ENCODE data around the gene CCNT2. TPM values are rescaled to one million over a fixed set of nuclear protein-coding genes. Genes with fewer than 3 reads are reported as not detected.

The CCNT2 gene
- total RNA-seq, 1 experiment from 2014 or later, result 18.9 TPM

GRCh38 chr2:134936691-134937090 is 18.1 kb downstream of the CCNT2 start:
- no TSS peak for BruUV-seq (replicated peaks)
- Histone ChIP-seq H4K20me1 (ENCODE audit: low read length) (peaks cover 52% of the 10 kb centered on the region), H3K9me3 (ENCODE audit: low read length) (no peaks in the 10 kb centered on the region), H3K4me2 (ENCODE audit: low read length) (no peak overlapping the region), H3K36me3 (ENCODE audit: low read depth, low read length) (peaks cover 53% of the 10 kb centered on the region), H3K27me3 (ENCODE audit: low read length) (no peaks in the 10 kb centered on the region), H3F3A (ENCODE audit: low read length, unreplicated experiment) (no peaks in the 10 kb centered on the region), H3K9ac (ENCODE audit: low read length) (no peak overlapping the region), H3K79me2 (ENCODE audit: low read length) (peaks cover 65% of the 10 kb centered on the region), H3K4me3 (ENCODE audit: low read length) (no peak overlapping the region), H3K9me2 (replicated peaks; ENCODE audit: low read length) (no peaks in the 10 kb centered on the region), H3K4me1 (ENCODE audit: insufficient read depth, low read length) (peaks cover 5% of the 10 kb centered on the region; the same call in 1 of the 2 replicates), H3K27ac (ENCODE audit: low read length) (no peak overlapping the region), H2AFZ (ENCODE audit: low read length) (no peak overlapping the region)
- ChIA-PET POLR2A (ENCODE audit: unreplicated experiment) (no interaction called here), CTCF (no interaction called here)
- TF ChIP-seq EZH2phosphoT487 (IDR thresholded peaks at IDR 0.05; ENCODE audit: borderline replicate concordance, low read length), result no peak
- TF ChIP-seq CTCF (conservative IDR thresholded peaks at IDR 0.05; ENCODE audit: low read depth, low read length), result no peak
- TF ChIP-seq EZH2 (IDR thresholded peaks at IDR 0.05; ENCODE audit: low read length, unreplicated experiment), result no peak
- no peak for ATAC-seq
- intact Hi-C loops (cut with micrococcal nuclease), result no loop called here
- no peak for DNase-seq

- Histone ChIP-seq H3K36me3 (ENCODE audit: low read depth, low read length) (peaks cover 72% of the 10 kb centered on the region), H3K9me3 (ENCODE audit: low read length) (no peaks in the 10 kb centered on the region), H3K9me2 (replicated peaks; ENCODE audit: low read length) (no peaks in the 10 kb centered on the region), H3F3A (ENCODE audit: low read length, unreplicated experiment) (no peaks in the 10 kb centered on the region), H2AFZ (ENCODE audit: low read length) (no peak overlapping the region), H3K27me3 (ENCODE audit: low read length) (no peaks in the 10 kb centered on the region), H3K4me3 (ENCODE audit: low read length) (no peak overlapping the region), H3K4me1 (ENCODE audit: insufficient read depth, low read length) (no peaks in the 10 kb centered on the region), H3K79me2 (ENCODE audit: low read length) (peaks cover 4% of the 10 kb centered on the region; the same call in 1 of the 2 replicates), H3K4me2 (ENCODE audit: low read length) (no peak overlapping the region), H4K20me1 (ENCODE audit: low read length) (peaks cover 6% of the 10 kb centered on the region; the same call in 1 of the 2 replicates), H3K27ac (ENCODE audit: low read length) (no peak overlapping the region), H3K9ac (ENCODE audit: low read length) (no peak overlapping the region)
- ChIA-PET POLR2A (ENCODE audit: unreplicated experiment) (no interaction called here), CTCF (no interaction called here)
- TF ChIP-seq EZH2phosphoT487 (IDR thresholded peaks at IDR 0.05; ENCODE audit: borderline replicate concordance, low read length) (no peak), EZH2 (IDR thresholded peaks at IDR 0.05; ENCODE audit: low read length, unreplicated experiment) (no peak), CTCF (conservative IDR thresholded peaks at IDR 0.05; ENCODE audit: low read depth, low read length) (no peak)
- ATAC-seq (no peak), DNase-seq (no peak)
- intact Hi-C loops (cut with micrococcal nuclease), result no loop called here
- BruUV-seq (replicated peaks), result no TSS peak
These were observed 24.9 kb downstream of the CCNT2 start for GRCh38 chr2:134943540-134943939.

DNA sequence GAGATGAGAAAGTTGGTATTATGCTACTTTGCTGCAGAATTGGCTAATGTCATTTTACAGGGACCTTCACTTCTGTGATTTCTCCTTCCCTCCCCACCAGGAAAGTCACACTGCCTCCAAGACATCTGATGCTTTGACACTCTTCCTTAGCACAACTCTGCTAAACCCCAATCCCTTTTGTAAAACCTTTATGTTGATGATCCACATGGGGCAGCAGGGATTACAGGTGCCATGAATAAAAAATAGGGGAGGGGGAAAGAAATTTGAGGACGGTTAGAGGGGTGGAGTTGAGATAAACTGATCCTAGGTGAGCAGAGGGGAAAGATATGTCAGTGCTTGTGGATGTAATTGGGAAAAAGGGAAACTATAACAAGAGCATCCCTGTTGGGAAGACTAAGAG is 26.4 kb downstream of the CCNT2 start:
- H3K9ac ChIP-seq (ENCODE audit: low read length), result no peak overlapping the region
- H3K4me2 ChIP-seq (ENCODE audit: low read length), result no peak overlapping the region
- no peaks in the 10 kb centered on the region for H3K27me3 ChIP-seq (ENCODE audit: low read length)
- H3F3A ChIP-seq (ENCODE audit: low read length, unreplicated experiment), result no peaks in the 10 kb centered on the region
- intact Hi-C loops (cut with micrococcal nuclease), result no loop called here
- H3K9me3 ChIP-seq (ENCODE audit: low read length), result no peaks in the 10 kb centered on the region
- DNase-seq (no peak), ATAC-seq (no peak)
- no peak overlapping the region for H2AFZ ChIP-seq (ENCODE audit: low read length)
- no peaks in the 10 kb centered on the region; the same call in 1 of the 2 replicates for H3K79me2 ChIP-seq (ENCODE audit: low read length)
- H3K36me3 ChIP-seq (ENCODE audit: low read depth, low read length), result peaks cover 70% of the 10 kb centered on the region
- POLR2A ChIA-PET (ENCODE audit: unreplicated experiment), result no interaction called here
- CTCF ChIA-PET, result no interaction called here
- H4K20me1 ChIP-seq (ENCODE audit: low read length), result peaks cover 3% of the 10 kb centered on the region; the same call in 1 of the 2 replicates
- H3K27ac ChIP-seq (ENCODE audit: low read length), result no peak overlapping the region
- no peaks in the 10 kb centered on the region for H3K9me2 ChIP-seq (replicated peaks; ENCODE audit: low read length)
- H3K4me1 ChIP-seq (ENCODE audit: insufficient read depth, low read length), result no peaks in the 10 kb centered on the region
- no peak overlapping the region for H3K4me3 ChIP-seq (ENCODE audit: low read length)
- TF ChIP-seq EZH2 (IDR thresholded peaks at IDR 0.05; ENCODE audit: low read length, unreplicated experiment) (no peak), EZH2phosphoT487 (IDR thresholded peaks at IDR 0.05; ENCODE audit: borderline replicate concordance, low read length) (no peak), CTCF (conservative IDR thresholded peaks at IDR 0.05; ENCODE audit: low read depth, low read length) (no peak)
- BruUV-seq (replicated peaks), result no TSS peak

Measured in PC-3 (cell line).